Right atrium auricular region (tissue), 2 donors: ENCODE data around the gene METTL25B. TPM values are rescaled to one million over a fixed set of nuclear protein-coding genes. Genes with fewer than 3 reads are reported as not detected.

Source experiments
- DNase-seq: peaks from one replicate; pipeline ENCODE4 v3.0.0-alpha.2; 2019; ENCODE audit warnings: low spot score
- H3K27ac ChIP-seq, 2 donors: fragments of 200-600 bp; sonication (generic); 1 replicate in 1 of 2; 2 replicates in 1 of 2; pipeline ENCODE4 v1.5.1; 2016 to 2019
- H3K27me3 ChIP-seq, 2 donors: fragments of 200-600 bp; sonication (generic); one replicate each; pipeline versions ENCODE4 v1.5.1 to v1.6.0; 2017 to 2019
- H3K36me3 ChIP-seq: fragments of 200-600 bp; sonication (generic); one replicate; pipeline ENCODE4 v1.5.1; 2016
- H3K4me1 ChIP-seq, 2 donors: fragments of 200-600 bp; sonication (generic); one replicate each; pipeline versions ENCODE4 v1.5.1 to v1.6.0; 2017 to 2019
- H3K4me3 ChIP-seq, 2 donors: fragments of 200-600 bp; sonication (generic); 1 replicate in 1 of 2; 2 replicates in 1 of 2; pipeline ENCODE4 v1.5.1; 2017 to 2019; ENCODE audit warnings: mild to moderate bottlenecking in 1 of 2, moderate library complexity in 1 of 2
- H3K9me3 ChIP-seq, 2 donors: fragments of 200-600 bp; sonication (generic); one replicate each; pipeline ENCODE4 v1.5.1; 2019
- CTCF ChIP-seq, 2 donors: fragments of 200-600 bp; sonication (generic); IDR thresholded peaks; one replicate each; pipeline ENCODE4 v1.5.1; 2019; ENCODE audit warnings: antibody characterized with exemption in 2 of 2
- total RNA-seq, 2 donors: library from RNA; depleted of rRNA; stranded (reverse); fragments of >200 nt; gene quantifications; one replicate each; pipeline ENCODE4 v1.1.0, GENCODE V29; 2016

The METTL25B gene
- 10 to 100 TPM in 1 of 2 donors, 1 to 10 TPM in 1; 7.4 to 15.6 TPM for total RNA-seq

GRCh38 chr1:156727926-156728598 lies at the start of gene METTL25B:
METTL25B (plus strand) TSS chr1:156728469; CDS start chr1:156729105, 636 bp downstream.
- H3K9me3 ChIP-seq = no peaks in the 10 kb centered on the region
- peaks cover 0 to 43% of the 10 kb centered on the region in 2 donors for H3K4me1 ChIP-seq
- no peak for TF ChIP-seq CTCF (IDR thresholded peaks at IDR 0.05)
- H3K36me3 ChIP-seq = peaks cover 25% of the 10 kb centered on the region
- peak within 1 kb of the TSS; percentile 64 to 87 for H3K4me3 ChIP-seq
- H3K27ac ChIP-seq = peak within 1 kb of the TSS; percentile 98 to 99
- DNase-seq = peak; percentile 85
- no peaks in the 10 kb centered on the region for H3K27me3 ChIP-seq

- no peaks in the 10 kb centered on the region for H3K27me3 ChIP-seq
- DNase-seq = no peak
- peaks cover 0 to 27% of the 10 kb centered on the region in 2 donors for H3K4me1 ChIP-seq
- H3K36me3 ChIP-seq = peaks cover 1% of the 10 kb centered on the region
- no peaks in the 10 kb centered on the region for H3K9me3 ChIP-seq
- no peak for TF ChIP-seq CTCF (IDR thresholded peaks at IDR 0.05)
- H3K4me3 ChIP-seq = no peak overlapping the region
- no peak overlapping the region for H3K27ac ChIP-seq
Measured at GRCh38 chr1:156680056-156680455, 48.2 kb upstream of the METTL25B start.

GRCh38 chr1:156681196-156681960 lies 46.9 kb upstream of the METTL25B start:
- DNase-seq = no peak
- no peak for TF ChIP-seq CTCF (IDR thresholded peaks at IDR 0.05)
- no peaks in the 10 kb centered on the region for H3K27me3 ChIP-seq

GRCh38 chr1:156682166-156682890 lies 45.9 kb upstream of the METTL25B start:
- DNase-seq = no peak
- Histone ChIP-seq H3K36me3 (no peaks in the 10 kb centered on the region), H3K9me3 (no peaks in the 10 kb centered on the region), H3K27ac (no peak overlapping the region), H3K4me1 (peaks cover 0 to 7% of the 10 kb centered on the region in 2 donors), H3K4me3 (no peak overlapping the region), H3K27me3 (no peaks in the 10 kb centered on the region)
- no peak for TF ChIP-seq CTCF (IDR thresholded peaks at IDR 0.05)

More at GRCh38 chr1:156681196-156681960, 46.9 kb upstream of the METTL25B start:
- Histone ChIP-seq H3K4me1 (peaks cover 0 to 16% of the 10 kb centered on the region in 2 donors), H3K9me3 (no peaks in the 10 kb centered on the region), H3K36me3 (no peaks in the 10 kb centered on the region), H3K27ac (no peak overlapping the region), H3K4me3 (no peak overlapping the region)

- Histone ChIP-seq H3K4me1 (peaks cover 0 to 5% of the 10 kb centered on the region in 2 donors), H3K27me3 (no peaks in the 10 kb centered on the region), H3K36me3 (no peaks in the 10 kb centered on the region), H3K27ac (no peak overlapping the region), H3K9me3 (no peaks in the 10 kb centered on the region), H3K4me3 (no peak overlapping the region)
- no peak for DNase-seq
- no peak for TF ChIP-seq CTCF (IDR thresholded peaks at IDR 0.05)
Measured at GRCh38 chr1:156684227-156684782, 44.0 kb upstream of the METTL25B start.
